ENCODE measurements around the gene WRNIP1. TPM values are rescaled to one million over a fixed set of nuclear protein-coding genes. Genes with fewer than 3 reads are reported as not detected.

The WRNIP1 gene
- total RNA-seq, 5 donors from 2014 or later (not counting 1 experiment from before 2014, with no cell fraction given), result 30.1 to 46.1 (median 41.1) TPM

DNA sequence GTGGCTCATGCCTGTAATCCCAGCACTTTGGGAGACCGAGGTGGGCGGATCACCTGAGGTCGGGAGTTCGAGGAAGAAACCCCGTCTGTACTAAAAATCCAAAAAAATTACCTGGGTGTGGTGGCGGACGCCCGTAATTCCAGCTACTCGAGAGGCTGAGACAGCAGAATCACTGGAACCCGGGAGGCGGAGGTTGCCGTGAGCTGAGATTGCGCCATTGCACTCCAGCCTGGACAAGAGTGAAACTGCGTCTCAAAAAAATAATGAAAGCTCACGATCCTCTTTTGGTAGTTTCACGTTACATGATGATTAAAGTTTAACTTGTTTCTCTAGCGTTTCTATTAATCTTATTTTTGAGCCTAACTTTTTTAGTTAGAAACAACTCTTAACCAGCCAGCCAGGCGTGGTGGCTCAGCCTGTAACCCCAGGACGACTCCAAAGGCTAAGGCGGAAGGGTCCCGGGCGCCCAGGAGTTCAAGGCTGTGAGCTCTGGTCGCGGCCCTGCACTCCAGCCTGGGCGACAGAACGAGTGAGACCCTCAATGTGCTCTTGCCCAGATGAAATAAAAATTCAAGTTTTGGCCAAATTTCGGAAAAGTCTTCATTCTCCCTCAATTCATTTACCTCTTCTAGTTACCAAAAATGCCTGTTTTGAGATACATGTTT, 1.2 kb upstream of the WRNIP1 start:
- Mint-ChIP-seq H3K4me3 (peak overlapping the region; percentile 88 to 93 (median 90)), H3K27ac (peak overlapping the region; percentile 98), H3K36me3 (no peaks in the 10 kb centered on the region), H3K27me3 (no peaks in the 10 kb centered on the region), H3K9me3 (no peaks in the 10 kb centered on the region), H3K4me1 (peaks cover 39 to 43% (median 40%) of the 10 kb centered on the region in 3 donors)
- ATAC-seq (replicated peaks in 1 of 4), result no peak
- ChIA-PET CTCF (interaction anchor here (0.6 to 3.0 kb wide), 4 partner anchors 9 to 1141 kb away, joined by 3 to 10 read pairs (median 7); partner anchors contain the start of gene MYLK4 (in 1 of the 2)), POLR2A (interaction anchor here in 1 of 2 donors (0.6 kb wide), 1 partner anchor 1257 kb away, joined by 3 read pairs; a partner anchor contains a TSS)
- peak overlapping the region; percentile 98 for H3K27ac ChIP-seq (ENCODE audit: low read length)
- peaks cover 25% of the 10 kb centered on the region in 2 experiments for H3K4me1 ChIP-seq (ENCODE audit: control insufficient read depth in 1 of 2, extremely low read depth in 1 of 2, insufficient read depth in 2 of 2, low read length in 2 of 2)
- no peaks in the 10 kb centered on the region for H3K27me3 ChIP-seq (replicated peaks in 1 of 2; ENCODE audit: control insufficient read depth in 2 of 2, extremely low read depth in 1 of 2, insufficient read depth in 2 of 2, low read length in 1 of 2)
- DNase-seq, result peak in 1 of 35 experiments; percentile 17
- no peaks in the 10 kb centered on the region for H3K36me3 ChIP-seq (ENCODE audit: control insufficient read depth in 2 of 2, extremely low read depth in 1 of 2, insufficient read depth in 1 of 2, low read length in 1 of 2)
- peak overlapping the region in 1 of 2 donors; percentile 20 for H3K4me3 ChIP-seq (ENCODE audit: control insufficient read depth in 1 of 2, extremely low read depth in 1 of 2, low read length in 1 of 2)
- 87% methylated on average over 23 of the region's 27 CpGs for WGBS (ENCODE audit: insufficient coverage)
- H3K9me3 ChIP-seq, result no peaks in the 10 kb centered on the region

DNA sequence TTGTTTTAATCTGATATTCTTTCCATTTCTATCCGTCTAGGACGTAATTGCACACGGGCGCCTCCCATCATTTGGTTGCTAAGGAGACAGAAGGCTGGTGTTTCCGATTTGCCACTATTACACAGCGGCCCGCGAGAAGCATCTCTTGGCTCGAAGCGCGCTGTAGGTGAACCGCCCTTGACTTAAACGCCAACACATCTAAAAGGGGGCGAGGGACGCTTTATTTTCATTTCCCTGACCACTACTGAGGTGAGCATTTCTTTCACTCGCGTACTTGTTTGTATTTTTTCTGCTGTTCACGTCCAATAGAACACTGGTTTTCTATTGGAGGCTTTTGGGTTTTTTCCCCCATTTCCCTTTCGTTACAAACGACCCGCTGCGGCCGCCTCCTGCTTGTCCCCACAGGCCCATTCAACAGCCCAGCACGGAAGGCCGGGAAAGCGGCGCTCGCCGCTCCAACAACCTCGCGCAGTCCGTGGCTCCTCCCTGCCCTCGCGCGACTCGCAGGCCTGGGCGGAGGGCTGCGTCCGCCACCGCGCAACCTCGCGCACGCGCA, 505 bp upstream of the WRNIP1 start:
- H3K27me3 ChIP-seq (replicated peaks in 1 of 2; ENCODE audit: control insufficient read depth in 2 of 2, extremely low read depth in 1 of 2, insufficient read depth in 2 of 2, low read length in 1 of 2), result no peaks in the 10 kb centered on the region
- H3K9me3 ChIP-seq, result no peaks in the 10 kb centered on the region
- peak overlapping the region; percentile 20 to 66 for H3K4me3 ChIP-seq (ENCODE audit: control insufficient read depth in 1 of 2, extremely low read depth in 1 of 2, low read length in 1 of 2)
- Mint-ChIP-seq H3K4me1 (peaks cover 42 to 45% (median 44%) of the 10 kb centered on the region in 3 donors), H3K27ac (peak overlapping the region; percentile 98), H3K27me3 (no peaks in the 10 kb centered on the region), H3K36me3 (no peaks in the 10 kb centered on the region), H3K9me3 (no peaks in the 10 kb centered on the region), H3K4me3 (peak overlapping the region; percentile 88 to 93 (median 90))
- peak; percentile 68 to 72 (median 69) for ATAC-seq (replicated peaks in 1 of 4)
- H3K36me3 ChIP-seq (ENCODE audit: control insufficient read depth in 2 of 2, extremely low read depth in 1 of 2, insufficient read depth in 1 of 2, low read length in 1 of 2), result peaks cover 0 to under 1% of the 10 kb centered on the region in 2 donors
- POLR2A ChIA-PET, result interaction anchor here in 1 of 2 donors (0.6 kb wide), 1 partner anchor 226 kb away, joined by 6 read pairs; no protein-coding TSS in a partner anchor
- peak in 33 of 35 experiments; percentile 30 to 84 (median 61) for DNase-seq
- WGBS (ENCODE audit: insufficient coverage), result 0% methylated on average over 27 of the region's 45 CpGs
- CTCF ChIA-PET, result interaction anchor here in 1 of 2 donors (0.5 to 1.3 kb wide), 5 partner anchors 14 to 1213 kb away, joined by 3 to 10 read pairs (median 3); partner anchors contain the start of gene MYLK4
- peaks cover 25% of the 10 kb centered on the region in 2 experiments for H3K4me1 ChIP-seq (ENCODE audit: control insufficient read depth in 1 of 2, extremely low read depth in 1 of 2, insufficient read depth in 2 of 2, low read length in 2 of 2)
- H3K27ac ChIP-seq (ENCODE audit: low read length), result peak overlapping the region; percentile 98

DNA sequence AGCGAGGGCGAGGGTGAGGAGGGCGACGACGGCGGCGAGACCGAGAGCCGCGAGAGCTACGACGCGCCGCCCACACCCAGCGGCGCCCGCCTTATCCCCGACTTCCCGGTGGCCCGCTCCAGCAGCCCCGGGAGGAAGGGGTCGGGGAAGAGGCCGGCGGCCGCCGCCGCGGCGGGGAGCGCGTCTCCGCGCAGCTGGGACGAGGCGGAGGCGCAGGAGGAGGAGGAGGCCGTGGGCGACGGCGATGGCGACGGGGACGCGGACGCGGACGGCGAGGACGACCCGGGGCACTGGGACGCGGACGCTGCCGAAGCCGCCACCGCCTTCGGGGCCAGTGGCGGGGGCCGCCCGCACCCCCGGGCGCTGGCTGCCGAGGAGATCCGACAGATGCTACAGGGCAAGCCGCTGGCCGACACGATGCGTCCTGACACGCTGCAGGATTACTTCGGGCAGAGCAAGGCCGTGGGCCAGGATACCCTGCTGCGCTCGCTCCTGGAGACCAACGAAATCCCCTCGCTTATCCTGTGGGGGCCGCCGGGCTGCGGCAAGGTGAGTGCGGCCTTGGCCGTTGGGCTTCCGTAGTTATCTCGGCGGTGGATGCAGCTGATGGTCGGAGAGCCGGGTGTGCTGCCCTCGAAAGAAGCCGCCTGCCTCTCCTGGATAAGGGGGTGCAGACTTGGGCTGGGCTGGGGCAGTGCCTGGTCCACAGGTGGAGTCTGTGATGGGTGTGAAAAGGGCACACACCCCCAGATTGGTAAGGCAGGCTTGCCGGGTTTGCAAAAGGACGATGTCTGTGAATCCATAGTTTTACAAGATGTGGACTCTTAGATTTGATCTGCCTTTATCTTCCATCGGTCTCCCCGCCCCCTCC, 938 bp downstream of the WRNIP1 start:
- Mint-ChIP-seq H3K4me1 (peaks cover 48 to 49% (median 48%) of the 10 kb centered on the region in 3 donors), H3K4me3 (peak overlapping the region; percentile 88 to 93 (median 89)), H3K27me3 (no peaks in the 10 kb centered on the region), H3K36me3 (peaks cover 8% of the 10 kb centered on the region), H3K9me3 (no peaks in the 10 kb centered on the region), H3K27ac (peak overlapping the region; percentile 83 to 86)
- Histone ChIP-seq H3K36me3 (ENCODE audit: control insufficient read depth in 2 of 2, extremely low read depth in 1 of 2, insufficient read depth in 1 of 2, low read length in 1 of 2) (peaks cover 4 to 14% of the 10 kb centered on the region in 2 donors), H3K4me1 (ENCODE audit: control insufficient read depth in 1 of 2, extremely low read depth in 1 of 2, insufficient read depth in 2 of 2, low read length in 2 of 2) (peaks cover 25 to 29% of the 10 kb centered on the region in 2 experiments), H3K4me3 (ENCODE audit: control insufficient read depth in 1 of 2, extremely low read depth in 1 of 2, low read length in 1 of 2) (peak overlapping the region; percentile 75 to 76), H3K27me3 (replicated peaks in 1 of 2; ENCODE audit: control insufficient read depth in 2 of 2, extremely low read depth in 1 of 2, insufficient read depth in 2 of 2, low read length in 1 of 2) (no peaks in the 10 kb centered on the region), H3K27ac (ENCODE audit: low read length) (no peak overlapping the region), H3K9me3 (no peaks in the 10 kb centered on the region)
- under 1% methylated on average over 84 of the region's 91 CpGs for WGBS (ENCODE audit: insufficient coverage)
- DNase-seq (peak in 9 of 35 experiments; percentile 5 to 40 (median 18)), ATAC-seq (replicated peaks in 1 of 4) (peak in 1 of 4 experiments; percentile 23)
- ChIA-PET POLR2A (interaction anchor here (0.6 kb wide), 3 partner anchors 9 to 537 kb away, joined by 3 to 5 read pairs (median 5); no protein-coding TSS in a partner anchor), CTCF (interaction anchor here in 1 of 2 donors (0.7 to 2.2 kb wide), 9 partner anchors 16 to 1212 kb away, joined by 3 to 10 read pairs (median 4); partner anchors contain the start of gene MYLK4)

DNA sequence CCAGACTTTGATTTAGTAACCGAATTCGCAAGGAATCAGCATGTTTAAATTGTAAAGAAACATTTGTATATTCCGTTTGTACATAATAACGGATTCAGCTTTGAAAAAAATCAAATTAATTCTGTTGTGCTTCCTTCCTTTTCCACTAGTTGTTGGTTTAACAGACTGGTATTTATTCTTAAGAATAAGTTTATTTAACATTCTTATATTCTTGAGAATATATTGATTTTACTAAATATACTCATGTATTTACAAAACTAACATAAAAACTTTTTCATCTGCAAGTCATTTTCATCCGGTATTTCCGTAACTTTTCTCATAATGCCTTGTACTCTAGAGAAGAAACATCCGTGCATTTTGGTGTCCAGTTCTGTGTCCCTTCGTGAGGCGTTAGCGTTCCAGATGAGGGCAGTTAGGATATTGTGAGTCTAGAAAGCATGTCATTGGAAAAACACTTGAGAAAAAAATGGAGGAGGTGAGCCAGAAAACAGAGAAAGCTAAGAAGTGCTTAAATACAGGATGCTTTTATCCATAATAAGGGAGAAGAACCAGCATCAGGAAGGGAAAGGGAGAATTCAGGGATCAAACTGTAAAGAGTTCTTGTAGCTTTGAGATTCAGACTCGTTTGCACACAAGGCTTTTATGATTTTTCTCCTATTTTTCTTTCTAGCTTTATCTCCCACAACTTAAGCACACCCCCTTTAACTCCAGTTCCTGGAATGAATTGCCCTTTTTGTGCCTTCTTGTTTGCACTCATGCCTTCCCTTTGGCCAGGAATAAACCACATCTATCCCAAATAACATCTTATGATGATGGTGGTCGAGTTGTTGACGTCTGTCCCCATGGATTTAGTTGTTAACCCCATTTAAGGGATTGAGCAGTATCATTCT, 1.8 kb downstream of the WRNIP1 start:
- ATAC-seq (replicated peaks in 1 of 4) (no peak), DNase-seq (no peak)

DNA sequence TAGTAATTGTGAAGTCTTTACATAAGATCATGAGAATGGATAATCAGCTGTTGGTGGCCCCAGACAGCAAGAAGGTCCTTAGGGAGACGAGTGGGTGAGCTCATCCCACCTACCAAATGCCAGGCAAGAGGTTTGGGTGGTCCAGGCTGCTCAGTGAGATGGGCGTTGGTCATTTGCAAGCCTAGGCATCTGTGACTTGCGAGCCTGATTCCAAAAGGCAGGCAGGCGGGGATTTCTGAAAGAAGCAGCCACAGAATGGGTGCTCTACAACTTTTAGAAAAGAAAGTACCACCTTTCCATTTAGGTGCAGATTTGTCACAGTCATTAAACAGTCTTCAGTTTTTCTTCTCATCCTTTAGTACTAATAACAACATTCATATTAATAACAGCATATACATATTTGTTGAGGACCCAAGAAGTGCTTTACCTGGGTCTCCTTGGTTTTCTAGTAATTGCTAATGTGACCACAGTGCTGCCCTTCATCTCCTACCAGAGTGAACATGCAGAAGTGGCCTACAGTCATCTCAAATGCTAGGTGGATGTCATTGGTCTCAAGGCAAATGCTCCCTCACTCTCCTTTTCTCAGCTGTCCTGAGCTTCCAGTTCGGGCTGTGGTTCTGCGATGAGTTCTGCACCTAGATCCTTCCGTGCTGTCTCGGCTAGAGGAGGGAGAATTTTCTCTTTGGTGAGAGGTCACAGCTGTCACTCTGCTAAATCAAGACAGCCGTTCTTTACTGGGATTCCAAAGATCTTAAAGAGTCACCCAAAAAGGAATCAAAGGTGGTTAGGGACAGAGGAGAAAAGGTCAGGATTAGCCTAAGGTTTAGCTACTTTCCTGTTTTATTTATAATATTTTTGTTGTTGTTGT, 2.7 kb downstream of the WRNIP1 start:
- CTCF ChIA-PET, result interaction anchor here (0.6 to 2.2 kb wide), 10 partner anchors 17 to 359 kb away, joined by 3 to 9 read pairs (median 5); partner anchors contain the start of genes MYLK4 (in 2 of the 2) and SERPINB1 (in 1 of the 2)
- no peak for DNase-seq
- no peaks in the 10 kb centered on the region for H3K9me3 Mint-ChIP-seq
- H3K4me1 Mint-ChIP-seq, result peaks cover 53 to 61% (median 61%) of the 10 kb centered on the region in 3 donors
- peaks cover 17% of the 10 kb centered on the region for H3K36me3 Mint-ChIP-seq
- POLR2A ChIA-PET, result no interaction called here
- Histone ChIP-seq H3K9me3 (no peaks in the 10 kb centered on the region), H3K36me3 (ENCODE audit: control insufficient read depth in 2 of 2, extremely low read depth in 1 of 2, insufficient read depth in 1 of 2, low read length in 1 of 2) (peaks cover 4 to 29% of the 10 kb centered on the region in 2 donors), H3K27ac (ENCODE audit: low read length) (no peak overlapping the region), H3K4me3 (ENCODE audit: control insufficient read depth in 1 of 2, extremely low read depth in 1 of 2, low read length in 1 of 2) (peak overlapping the region; percentile 52 to 76), H3K27me3 (replicated peaks in 1 of 2; ENCODE audit: control insufficient read depth in 2 of 2, extremely low read depth in 1 of 2, insufficient read depth in 2 of 2, low read length in 1 of 2) (no peaks in the 10 kb centered on the region), H3K4me1 (ENCODE audit: control insufficient read depth in 1 of 2, extremely low read depth in 1 of 2, insufficient read depth in 2 of 2, low read length in 2 of 2) (peaks cover 25 to 29% of the 10 kb centered on the region in 2 experiments)
- WGBS (ENCODE audit: insufficient coverage), result 60% methylated on average over 3 of the region's 9 CpGs
- no peak for ATAC-seq (replicated peaks in 1 of 4)
- H3K27ac Mint-ChIP-seq, result peak overlapping the region in 1 of 2 donors; percentile 11
- peak overlapping the region; percentile 88 to 93 (median 89) for H3K4me3 Mint-ChIP-seq
- no peaks in the 10 kb centered on the region for H3K27me3 Mint-ChIP-seq

More for the DNA sequence above, 1.8 kb downstream of the WRNIP1 start:
- peaks cover 53 to 54% (median 53%) of the 10 kb centered on the region in 3 donors for H3K4me1 Mint-ChIP-seq
- H3K36me3 Mint-ChIP-seq, result peaks cover 14% of the 10 kb centered on the region
- peak overlapping the region; percentile 88 to 93 (median 89) for H3K4me3 Mint-ChIP-seq
- peak overlapping the region; percentile 75 to 76 for H3K4me3 ChIP-seq (ENCODE audit: control insufficient read depth in 1 of 2, extremely low read depth in 1 of 2, low read length in 1 of 2)
- peaks cover 4 to 20% of the 10 kb centered on the region in 2 donors for H3K36me3 ChIP-seq (ENCODE audit: control insufficient read depth in 2 of 2, extremely low read depth in 1 of 2, insufficient read depth in 1 of 2, low read length in 1 of 2)
- no peak overlapping the region for H3K27ac ChIP-seq (ENCODE audit: low read length)
- H3K9me3 ChIP-seq, result no peaks in the 10 kb centered on the region
- WGBS (ENCODE audit: insufficient coverage), result 25% methylated on average over 5 of the region's 13 CpGs
- no peaks in the 10 kb centered on the region for H3K27me3 ChIP-seq (replicated peaks in 1 of 2; ENCODE audit: control insufficient read depth in 2 of 2, extremely low read depth in 1 of 2, insufficient read depth in 2 of 2, low read length in 1 of 2)
- H3K27ac Mint-ChIP-seq, result peak overlapping the region; percentile 83 to 86
- POLR2A ChIA-PET, result no interaction called here
- H3K27me3 Mint-ChIP-seq, result no peaks in the 10 kb centered on the region
- H3K4me1 ChIP-seq (ENCODE audit: control insufficient read depth in 1 of 2, extremely low read depth in 1 of 2, insufficient read depth in 2 of 2, low read length in 2 of 2), result peaks cover 25 to 29% of the 10 kb centered on the region in 2 experiments
- no peaks in the 10 kb centered on the region for H3K9me3 Mint-ChIP-seq
- CTCF ChIA-PET, result interaction anchor here in 1 of 2 donors (0.7 to 2.2 kb wide), 5 partner anchors 16 to 301 kb away, joined by 3 to 9 read pairs (median 4); partner anchors contain the start of gene MYLK4
